Glutamatergic neuron (in vitro differentiated cells): Measurements from ENCODE around the gene NFIA. TPM values are rescaled to one million over a fixed set of nuclear protein-coding genes. Genes with fewer than 3 reads are reported as not detected.

ENCODE experiments used
- DNase-seq: peaks from one replicate; pipeline ENCODE4 v3.0.0; 2022
- H3K27ac Mint-ChIP-seq: one replicate; pipeline ENCODE4 v1.8.0; 2020; ENCODE audit warnings: mild to moderate bottlenecking, mixed read lengths, inconsistent platforms; ENCODE audit not compliant: unreplicated experiment
- H3K27me3 Mint-ChIP-seq: one replicate; pipeline ENCODE4 v1.8.0; 2020; ENCODE audit warnings: mild to moderate bottlenecking, moderate library complexity, mixed read lengths, inconsistent platforms; ENCODE audit not compliant: unreplicated experiment
- H3K36me3 Mint-ChIP-seq: one replicate; pipeline ENCODE4 v1.8.0; 2020; ENCODE audit warnings: mild to moderate bottlenecking, mixed read lengths, inconsistent platforms; ENCODE audit not compliant: unreplicated experiment
- H3K4me1 Mint-ChIP-seq: one replicate; pipeline ENCODE4 v1.8.0; 2020; ENCODE audit warnings: mild to moderate bottlenecking, low read depth, mixed read lengths, inconsistent platforms; ENCODE audit not compliant: unreplicated experiment
- H3K4me3 Mint-ChIP-seq: one replicate; pipeline ENCODE4 v1.8.0; 2020; ENCODE audit warnings: mild to moderate bottlenecking, mixed read lengths, inconsistent platforms; ENCODE audit not compliant: unreplicated experiment
- H3K9me3 Mint-ChIP-seq: one replicate; pipeline ENCODE4 v1.8.0; 2020; ENCODE audit warnings: mild to moderate bottlenecking, moderate library complexity, mixed read lengths, inconsistent platforms; ENCODE audit not compliant: unreplicated experiment
- total RNA-seq: library from RNA; stranded (reverse); fragmentation: NEBNext Ultra II Directional; extraction: Animal tissue kit (Norgen Biotek cat#: 25700); gene quantifications from one replicate; pipeline ENCODE4 v1.2.1, GENCODE V29; 2021; ENCODE audit not compliant: unreplicated experiment
- TF ChIP-seq, protein P1 (sequence below): fragments of 200-600 bp; sonication (generic); IDR thresholded peaks from one replicate; pipeline ENCODE4 v1.5.0; 2021; ENCODE audit not compliant: partially characterized antibody, unreplicated experiment

Gene NFIA
- total RNA-seq, 1 donor from 2014 or later: 16.4 TPM

DNA sequence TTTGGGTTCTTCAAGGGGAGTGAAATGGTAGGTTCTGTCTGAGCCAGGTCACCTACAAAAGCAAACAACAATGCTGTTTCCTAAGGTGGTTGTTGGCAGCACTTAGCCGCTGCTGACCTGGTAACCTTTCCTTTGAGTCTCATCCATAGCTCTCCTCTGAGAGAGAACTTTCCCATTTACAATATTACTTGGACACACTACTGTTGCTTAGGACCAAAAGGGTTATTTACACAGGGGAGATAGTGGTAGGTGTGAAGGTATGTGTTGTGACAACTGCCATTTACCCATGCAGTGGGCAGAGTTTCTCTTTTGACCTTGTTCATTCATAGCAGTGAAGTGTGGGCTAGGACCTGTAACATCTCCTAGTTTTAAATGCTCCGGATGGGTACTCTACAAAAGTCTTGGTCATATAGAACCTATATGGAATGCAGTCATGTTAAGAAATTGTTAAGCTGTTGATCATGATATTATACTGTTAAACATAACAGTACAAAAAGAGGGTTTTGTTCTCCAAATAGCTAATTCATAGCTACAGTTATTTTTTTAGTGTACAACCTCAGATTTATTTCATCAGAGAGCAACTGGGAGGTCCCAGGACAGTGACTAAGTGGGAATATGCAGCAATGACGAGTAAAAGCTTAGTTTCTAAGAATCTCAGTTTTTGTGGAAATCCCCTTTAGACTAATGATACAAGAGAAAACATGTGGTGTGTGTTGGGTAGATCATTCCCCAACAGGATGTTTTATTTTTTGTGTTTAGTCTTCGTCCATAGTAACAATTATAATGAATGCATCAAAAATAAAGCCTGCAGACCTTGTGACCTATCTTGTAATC is 219.7 kb downstream of the NFIA start:
- Mint-ChIP-seq H3K27ac (no peak overlapping the region), H3K4me3 (no peak overlapping the region), H3K4me1 (no peaks in the 10 kb centered on the region), H3K9me3 (no peaks in the 10 kb centered on the region), H3K27me3 (no peaks in the 10 kb centered on the region), H3K36me3 (peaks cover 6% of the 10 kb centered on the region)
- TF ChIP-seq, protein P1, sequence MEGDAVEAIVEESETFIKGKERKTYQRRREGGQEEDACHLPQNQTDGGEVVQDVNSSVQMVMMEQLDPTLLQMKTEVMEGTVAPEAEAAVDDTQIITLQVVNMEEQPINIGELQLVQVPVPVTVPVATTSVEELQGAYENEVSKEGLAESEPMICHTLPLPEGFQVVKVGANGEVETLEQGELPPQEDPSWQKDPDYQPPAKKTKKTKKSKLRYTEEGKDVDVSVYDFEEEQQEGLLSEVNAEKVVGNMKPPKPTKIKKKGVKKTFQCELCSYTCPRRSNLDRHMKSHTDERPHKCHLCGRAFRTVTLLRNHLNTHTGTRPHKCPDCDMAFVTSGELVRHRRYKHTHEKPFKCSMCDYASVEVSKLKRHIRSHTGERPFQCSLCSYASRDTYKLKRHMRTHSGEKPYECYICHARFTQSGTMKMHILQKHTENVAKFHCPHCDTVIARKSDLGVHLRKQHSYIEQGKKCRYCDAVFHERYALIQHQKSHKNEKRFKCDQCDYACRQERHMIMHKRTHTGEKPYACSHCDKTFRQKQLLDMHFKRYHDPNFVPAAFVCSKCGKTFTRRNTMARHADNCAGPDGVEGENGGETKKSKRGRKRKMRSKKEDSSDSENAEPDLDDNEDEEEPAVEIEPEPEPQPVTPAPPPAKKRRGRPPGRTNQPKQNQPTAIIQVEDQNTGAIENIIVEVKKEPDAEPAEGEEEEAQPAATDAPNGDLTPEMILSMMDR: no peak
- no peak for DNase-seq

DNA sequence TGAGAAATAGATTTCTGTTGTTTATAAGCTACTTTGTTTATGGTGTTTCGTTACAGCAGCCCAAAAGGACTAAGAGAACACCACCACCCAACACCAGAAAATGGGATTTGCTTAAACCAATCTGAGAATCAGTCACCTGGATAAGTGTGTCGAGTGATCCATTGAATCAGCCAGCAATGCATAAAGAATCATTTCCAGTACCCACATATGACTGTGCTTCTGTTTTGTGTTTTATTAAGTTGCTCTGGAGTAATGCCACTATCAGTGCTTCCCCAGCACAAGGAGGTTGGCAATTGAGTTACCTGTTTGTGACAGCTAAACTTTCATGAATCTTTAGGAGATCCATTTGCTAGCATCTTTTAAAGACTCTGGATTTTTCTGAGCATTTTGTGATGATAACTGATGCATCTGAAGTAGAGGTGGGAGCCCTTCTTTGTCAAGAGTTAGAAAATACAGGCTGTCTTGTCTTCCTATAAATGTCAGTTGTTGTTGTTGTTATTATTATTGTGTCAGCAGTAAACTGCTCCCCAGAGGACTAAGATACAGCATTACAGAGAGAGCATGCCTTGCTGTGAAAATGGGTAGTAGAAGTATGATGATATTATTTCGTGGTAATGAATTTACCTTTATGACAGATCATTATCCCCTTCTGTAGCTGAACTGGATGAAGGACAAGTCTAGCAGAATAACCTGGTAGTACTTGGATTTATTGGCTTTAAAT is 225.2 kb downstream of the NFIA start:
- Mint-ChIP-seq H3K4me1 (no peaks in the 10 kb centered on the region), H3K9me3 (no peaks in the 10 kb centered on the region), H3K4me3 (no peak overlapping the region), H3K27me3 (no peaks in the 10 kb centered on the region), H3K27ac (no peak overlapping the region), H3K36me3 (no peaks in the 10 kb centered on the region)
- no peak for DNase-seq
- TF ChIP-seq, protein P1: no peak

DNA sequence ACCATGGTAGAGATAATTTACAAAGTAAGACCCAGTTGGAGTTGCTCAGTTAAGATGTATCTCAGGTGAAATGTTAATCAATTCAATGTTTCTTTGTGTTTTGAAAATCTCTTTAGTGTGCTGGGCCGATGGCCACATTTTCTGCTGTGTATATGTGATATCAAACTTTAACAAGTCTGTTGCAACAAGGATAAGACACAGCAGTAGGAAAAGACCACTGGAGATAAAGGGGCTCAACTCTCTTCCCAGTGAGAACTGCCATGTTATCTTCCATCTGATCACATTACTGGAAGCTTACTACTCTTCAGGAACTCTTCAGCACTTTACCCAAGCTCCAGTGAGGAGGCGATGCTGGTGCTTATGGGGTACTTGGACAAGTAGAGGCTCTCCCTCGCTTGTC is 227.7 kb downstream of the NFIA start:
- no peaks in the 10 kb centered on the region for H3K27me3 Mint-ChIP-seq
- TF ChIP-seq, protein P1: no peak
- no peaks in the 10 kb centered on the region for H3K36me3 Mint-ChIP-seq

DNA sequence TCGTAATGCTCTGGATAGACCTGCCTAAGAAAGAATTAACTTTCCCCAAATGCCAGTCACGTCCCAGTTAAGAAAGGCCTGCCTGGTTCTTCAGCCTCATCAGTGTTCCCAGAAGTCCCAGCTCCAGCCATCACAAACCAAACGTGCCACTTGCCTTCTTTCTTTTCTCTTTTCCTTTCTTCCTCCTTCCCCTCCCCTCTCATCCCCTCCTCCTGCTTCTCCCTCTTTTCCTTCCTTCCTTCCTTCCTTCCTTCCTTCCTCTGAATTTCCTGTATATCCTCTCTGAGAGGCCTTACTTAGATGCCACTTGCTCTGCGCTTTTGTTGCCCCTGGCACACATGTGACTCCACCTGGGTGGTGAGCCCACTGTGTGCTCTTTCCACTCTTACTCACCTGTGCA is 228.2 kb downstream of the NFIA start:
- H3K36me3 Mint-ChIP-seq: no peaks in the 10 kb centered on the region
- no peaks in the 10 kb centered on the region for H3K27me3 Mint-ChIP-seq
- TF ChIP-seq, protein P1: no peak
- peaks cover 7% of the 10 kb centered on the region for H3K9me3 Mint-ChIP-seq
- H3K27ac Mint-ChIP-seq: no peak overlapping the region
- DNase-seq: no peak
- peaks cover 9% of the 10 kb centered on the region for H3K4me1 Mint-ChIP-seq
- no peak overlapping the region for H3K4me3 Mint-ChIP-seq

More for the DNA sequence above, 227.7 kb downstream of the NFIA start:
- DNase-seq: no peak
- Mint-ChIP-seq H3K27ac (no peak overlapping the region), H3K4me3 (no peak overlapping the region), H3K9me3 (peaks cover 5% of the 10 kb centered on the region), H3K4me1 (peaks cover 5% of the 10 kb centered on the region)
